Erythroblast (primary cell): ENCODE data around the gene REEP3.

Experiments
- GATA1 ChIP-seq: IDR thresholded peaks from 2 replicates; pipeline ENCODE4 v1.6.1; 2011; ENCODE audit warnings: low read depth, mild to moderate bottlenecking, control low read depth, low read length, moderate library complexity
- POLR2A ChIP-seq: IDR thresholded peaks from 2 replicates; pipeline ENCODE4 v1.6.1; 2011; ENCODE audit warnings: mild to moderate bottlenecking, low read length

- TF ChIP-seq POLR2A: no peak
- no peak for TF ChIP-seq GATA1
Observed at GRCh38 chr10:63501954-63502353, 19.2 kb upstream of the REEP3 start.
